Measurements from ENCODE around the gene VSX2. TPM values are rescaled to one million over a fixed set of nuclear protein-coding genes. Genes with fewer than 3 reads are reported as not detected.
A peak's percentile ranks its signal among the peaks of the same experiment; 100 is the strongest.

VSX2 gene
- total RNA-seq, 2 donors from 2014 or later: not detected

GRCh38 chr14:74292061-74292460 is 52.8 kb downstream of the VSX2 start:
- intact Hi-C loops (cut with DNase I): no loop called here
- TF ChIP-seq POLR2A (IDR thresholded peaks at IDR 0.05): no peak
- TF ChIP-seq, protein P1, sequence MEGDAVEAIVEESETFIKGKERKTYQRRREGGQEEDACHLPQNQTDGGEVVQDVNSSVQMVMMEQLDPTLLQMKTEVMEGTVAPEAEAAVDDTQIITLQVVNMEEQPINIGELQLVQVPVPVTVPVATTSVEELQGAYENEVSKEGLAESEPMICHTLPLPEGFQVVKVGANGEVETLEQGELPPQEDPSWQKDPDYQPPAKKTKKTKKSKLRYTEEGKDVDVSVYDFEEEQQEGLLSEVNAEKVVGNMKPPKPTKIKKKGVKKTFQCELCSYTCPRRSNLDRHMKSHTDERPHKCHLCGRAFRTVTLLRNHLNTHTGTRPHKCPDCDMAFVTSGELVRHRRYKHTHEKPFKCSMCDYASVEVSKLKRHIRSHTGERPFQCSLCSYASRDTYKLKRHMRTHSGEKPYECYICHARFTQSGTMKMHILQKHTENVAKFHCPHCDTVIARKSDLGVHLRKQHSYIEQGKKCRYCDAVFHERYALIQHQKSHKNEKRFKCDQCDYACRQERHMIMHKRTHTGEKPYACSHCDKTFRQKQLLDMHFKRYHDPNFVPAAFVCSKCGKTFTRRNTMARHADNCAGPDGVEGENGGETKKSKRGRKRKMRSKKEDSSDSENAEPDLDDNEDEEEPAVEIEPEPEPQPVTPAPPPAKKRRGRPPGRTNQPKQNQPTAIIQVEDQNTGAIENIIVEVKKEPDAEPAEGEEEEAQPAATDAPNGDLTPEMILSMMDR (IDR thresholded peaks at IDR 0.05): no peak
- WGBS, 2 donors: 84 to 89% methylated on average over 10 to 11 of the region's 11 CpGs
- Histone ChIP-seq H3K27me3 (no peaks in the 10 kb centered on the region), H3K9me3 (no peaks in the 10 kb centered on the region), H3K36me3 (replicated peaks in 1 of 2; ENCODE audit: insufficient read depth in 1 of 2, low read depth in 2 of 2) (peaks cover under 1 to 8% of the 10 kb centered on the region in 2 donors), H3K27ac (no peak overlapping the region), H3K4me3 (no peak overlapping the region), H3K4me1 (no peaks in the 10 kb centered on the region)
- ATAC-seq (no peak), DNase-seq (no peak)

DNA sequence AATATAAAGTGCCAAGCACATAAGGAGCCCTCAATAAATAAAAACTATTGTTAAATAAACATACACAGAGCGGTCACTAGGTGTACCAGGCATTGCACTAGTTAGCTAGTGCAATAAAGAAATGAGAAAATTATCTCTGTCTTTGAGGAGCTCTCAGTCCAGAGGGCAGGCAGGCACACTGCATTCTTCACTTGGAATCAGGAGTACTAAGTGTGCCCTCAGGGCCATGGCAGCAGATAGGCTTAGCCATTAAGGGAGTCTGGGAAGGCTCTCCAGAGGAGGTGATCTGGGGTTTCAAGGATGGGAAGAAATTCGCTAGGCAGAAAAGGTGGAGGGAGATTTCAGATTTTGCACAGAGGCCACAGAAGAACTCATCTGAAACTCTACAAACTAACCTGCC is 54.4 kb downstream of the VSX2 start:
- Histone ChIP-seq H3K9me3 (no peaks in the 10 kb centered on the region), H3K4me3 (no peak overlapping the region), H3K27me3 (no peaks in the 10 kb centered on the region), H3K27ac (no peak overlapping the region), H3K36me3 (replicated peaks in 1 of 2; ENCODE audit: insufficient read depth in 1 of 2, low read depth in 2 of 2) (peaks cover 0 to 7% of the 10 kb centered on the region in 2 donors), H3K4me1 (no peaks in the 10 kb centered on the region)
- no peak for ATAC-seq
- no peak for TF ChIP-seq POLR2A (IDR thresholded peaks at IDR 0.05)
- TF ChIP-seq, protein P1 (IDR thresholded peaks at IDR 0.05): no peak
- DNase-seq: no peak
- intact Hi-C loops (cut with DNase I): no loop called here
- 93 to 100% methylated on average over 2 of the region's 2 CpGs for WGBS, 2 donors

DNA sequence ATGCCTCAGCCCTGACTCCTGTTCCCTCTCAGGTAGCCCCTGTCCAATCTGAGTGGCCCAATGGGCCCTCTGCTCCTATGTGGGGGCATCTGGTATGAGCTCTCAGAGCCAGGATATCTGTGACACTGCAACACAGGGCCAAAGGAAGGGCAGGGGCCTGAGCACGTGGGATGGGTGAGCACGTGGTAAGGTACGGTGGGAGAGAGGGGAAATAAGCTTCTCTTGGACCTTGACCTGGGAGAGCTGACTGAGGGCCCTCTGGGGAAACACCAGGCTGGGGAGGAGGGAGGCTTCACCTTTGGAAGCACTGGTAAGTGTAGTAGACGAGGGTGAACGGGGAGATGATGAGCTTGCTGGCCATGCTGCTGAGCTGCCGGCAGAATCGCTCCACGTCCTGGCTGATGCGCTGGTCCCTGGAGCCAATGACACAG is 56.8 kb downstream of the VSX2 start:
- Histone ChIP-seq H3K27me3 (no peaks in the 10 kb centered on the region), H3K4me3 (no peak overlapping the region), H3K9me3 (no peaks in the 10 kb centered on the region), H3K27ac (no peak overlapping the region), H3K4me1 (peaks cover 3% of the 10 kb centered on the region), H3K36me3 (replicated peaks in 1 of 2; ENCODE audit: insufficient read depth in 1 of 2, low read depth in 2 of 2) (peaks cover 0 to 10% of the 10 kb centered on the region in 2 donors)
- no peak for ATAC-seq
- no peak for DNase-seq
- WGBS, 2 donors: 81 to 87% methylated on average over 9 of the region's 9 CpGs
- TF ChIP-seq, protein P1 (IDR thresholded peaks at IDR 0.05): no peak
- TF ChIP-seq POLR2A (IDR thresholded peaks at IDR 0.05): no peak
- intact Hi-C loops (cut with DNase I): no loop called here

DNA sequence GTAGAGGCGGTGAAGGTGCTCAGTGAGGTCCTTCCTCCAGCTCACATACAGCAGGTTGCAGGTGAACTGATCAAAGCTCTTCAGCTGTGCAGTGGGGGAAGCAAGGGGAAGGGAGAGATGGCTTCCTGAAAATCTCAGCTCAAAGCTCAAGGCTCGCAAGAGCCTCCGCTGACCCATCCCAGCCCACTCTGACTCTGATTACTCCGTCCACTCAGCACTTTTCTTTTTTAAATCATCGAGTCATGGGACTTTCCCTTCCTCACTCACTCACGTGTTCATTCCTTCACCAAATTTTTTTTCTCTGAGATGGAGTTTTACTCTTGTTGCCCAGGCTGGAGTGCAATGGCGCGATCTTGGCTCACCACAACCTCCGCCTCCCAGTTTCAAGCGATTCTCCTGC is 58.7 kb downstream of the VSX2 start:
- Histone ChIP-seq H3K4me1 (peaks cover 11% of the 10 kb centered on the region), H3K4me3 (no peak overlapping the region), H3K27me3 (no peaks in the 10 kb centered on the region), H3K9me3 (no peaks in the 10 kb centered on the region), H3K36me3 (replicated peaks in 1 of 2; ENCODE audit: insufficient read depth in 1 of 2, low read depth in 2 of 2) (peaks cover 0 to 10% of the 10 kb centered on the region in 2 donors), H3K27ac (no peak overlapping the region)
- WGBS, 2 donors: 95% methylated on average over 9 to 10 of the region's 10 CpGs
- intact Hi-C loops (cut with DNase I): no loop called here
- no peak for DNase-seq
- TF ChIP-seq POLR2A (IDR thresholded peaks at IDR 0.05): no peak
- TF ChIP-seq, protein P1 (IDR thresholded peaks at IDR 0.05): no peak
- ATAC-seq: no peak

DNA sequence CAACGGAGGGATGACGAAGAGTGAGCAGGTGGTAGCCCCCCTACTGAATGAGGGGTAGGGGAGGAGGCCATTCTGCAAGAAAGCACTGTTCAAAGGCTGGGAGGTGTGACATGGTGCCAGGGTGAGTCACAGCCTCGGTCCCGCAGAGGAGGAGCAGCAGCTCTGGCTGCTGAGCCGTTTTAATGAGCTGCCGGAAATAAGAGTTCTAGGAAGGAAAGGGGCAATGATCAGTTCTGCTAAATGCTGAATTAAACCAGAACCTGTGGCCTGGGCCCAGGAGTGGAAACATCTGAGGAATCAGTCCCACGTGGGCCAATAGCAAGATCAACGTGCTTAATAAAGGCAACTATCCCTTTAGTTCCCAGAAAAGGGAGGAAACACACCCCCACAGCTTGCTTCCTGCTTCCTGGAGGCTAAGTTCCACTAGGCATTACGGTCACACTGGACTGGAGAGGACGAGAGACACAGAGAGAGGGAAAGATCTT is 59.9 kb downstream of the VSX2 start:
- no peak for TF ChIP-seq POLR2A (IDR thresholded peaks at IDR 0.05)
- TF ChIP-seq, protein P1 (IDR thresholded peaks at IDR 0.05): no peak
- H3K9me3 ChIP-seq: no peaks in the 10 kb centered on the region
- intact Hi-C loops (cut with DNase I): no loop called here
- H3K27ac ChIP-seq: peak overlapping the region in 1 of 4 donors; percentile 6
- peaks cover 0 to 10% of the 10 kb centered on the region in 2 donors for H3K36me3 ChIP-seq (replicated peaks in 1 of 2; ENCODE audit: insufficient read depth in 1 of 2, low read depth in 2 of 2)
- H3K27me3 ChIP-seq: no peaks in the 10 kb centered on the region
- 56 to 79% methylated on average over 10 of the region's 10 CpGs for WGBS, 2 donors
- peak in 1 of 4 donors; percentile 6 for DNase-seq
- no peak overlapping the region for H3K4me3 ChIP-seq
- ATAC-seq: no peak
- peaks cover 14% of the 10 kb centered on the region for H3K4me1 ChIP-seq

All from body of pancreas (tissue), 4 donors.